GM12892 (cell line): Measurements from ENCODE around the gene ZCCHC13.

Experiments
- POLR2A ChIP-seq: IDR thresholded peaks from 2 replicates; pipeline ENCODE4 v1.6.1; 2011; ENCODE audit warnings: low read depth, low read length, control low read depth
- POLR2AphosphoS5 ChIP-seq: IDR thresholded peaks from 2 replicates; pipeline ENCODE4 v1.6.1; 2011; ENCODE audit warnings: low read depth, low read length, control low read depth

- no peak for TF ChIP-seq POLR2AphosphoS5
- TF ChIP-seq POLR2A: no peak
These were observed 3.1 kb upstream of the ZCCHC13 start for GRCh38 chrX:74300869-74301268.
